GM12878 (cell line): ENCODE results near the gene DHX16. TPM values are rescaled to one million over a fixed set of nuclear protein-coding genes. Genes with fewer than 3 reads are reported as not detected.

Experiments used
- ATAC-seq: fragments of 200-7000 bp; cut with Tn5 transposase; 3 replicates; pipeline ENCODE4 v1.9.1; 2020; ENCODE audit warnings: mild to moderate bottlenecking, moderate library complexity
- BruUV-seq: library from RNA; stranded (reverse); fragments of 400-500 nt; replicated peaks from 2 replicates; lab custom pipeline; 2021; lab: Mats Ljungman, UMichigan
- CTCF ChIA-PET: fragments of 300-600 bp; sonication (Branson Sonifier 250); formaldehyde crosslinking; extraction: SDS; loops from one replicate; lab custom pipeline; 2021; ENCODE audit warnings: inconsistent platforms; lab: Yijun Ruan, JAX
- POLR2A ChIA-PET: fragments of 350-600 bp; formaldehyde crosslinking; extraction: SDS; loops from one replicate; lab custom pipeline; 2021; ENCODE audit warnings: inconsistent platforms; lab: Charles Lee
- RAD21 ChIA-PET: fragments of 300-600 bp; sonication (Branson Sonifier 250); formaldehyde crosslinking; loops from one replicate; lab custom pipeline; 2023; ENCODE audit warnings: antibody characterized with exemption; ENCODE audit not compliant: unreplicated experiment; lab: Charles Lee
- SMC1A ChIA-PET: fragments of 300-600 bp; sonication (Branson Sonifier 250); formaldehyde crosslinking; loops from one replicate; lab custom pipeline; 2023; ENCODE audit not compliant: unreplicated experiment, uncharacterized antibody; lab: Charles Lee
- DNase-seq: peaks from one replicate; pipeline ENCODE4 v3.0.0-alpha.2; 2011; ENCODE audit warnings: low read depth, low spot score
- FAIRE-seq: peaks from 3 replicates; lab custom pipeline; 2011; peaks lifted over from hg19 to GRCh38; lab: Jason Lieb, UNC
- H2AFZ ChIP-seq: 2 replicates; pipeline ENCODE4 v1.6.0; 2011; ENCODE audit warnings: low read depth, low read length, control low read depth; ENCODE audit not compliant: control insufficient read depth
- H3K27ac ChIP-seq: 2 replicates; pipeline ENCODE4 v1.5.1; 2011; ENCODE audit warnings: control low read depth; ENCODE audit not compliant: control insufficient read depth, insufficient read depth
- H3K27me3 ChIP-seq, 2 experiments: replicated peaks in 1 of 2; 2 replicates each; pipeline versions ENCODE4 v1.6.0 to v1.6.1; 2011; ENCODE audit warnings: low read length in 1 of 2; ENCODE audit not compliant: control insufficient read depth in 2 of 2, insufficient read depth in 2 of 2
- H3K36me3 ChIP-seq, 2 experiments: 2 replicates each; pipeline ENCODE4 v1.5.1; 2011; ENCODE audit warnings: low read length in 1 of 2; ENCODE audit not compliant: control insufficient read depth in 2 of 2, insufficient read depth in 2 of 2
- H3K4me1 ChIP-seq: 2 replicates; pipeline ENCODE4 v1.6.1; 2011; ENCODE audit warnings: mild to moderate bottlenecking, low read length, moderate library complexity, mixed read lengths; ENCODE audit not compliant: control insufficient read depth, insufficient read depth
- H3K4me2 ChIP-seq: 2 replicates; pipeline ENCODE4 v1.6.0; 2011; ENCODE audit warnings: control low read depth; ENCODE audit not compliant: control insufficient read depth, insufficient read depth
- H3K4me3 ChIP-seq: fragments of 200-600 bp; sonication (generic); 2 replicates; pipeline ENCODE4 v1.5.1; 2016
- H3K79me2 ChIP-seq: 2 replicates; pipeline ENCODE4 v1.6.0; 2011; ENCODE audit warnings: low read length; ENCODE audit not compliant: control insufficient read depth, insufficient read depth
- H3K9ac ChIP-seq: 2 replicates; pipeline ENCODE4 v1.8.0; 2011; ENCODE audit warnings: low read length, control low read depth, mixed read lengths; ENCODE audit not compliant: control insufficient read depth, insufficient read depth
- H3K9me3 ChIP-seq: replicated peaks from 3 replicates; pipeline ENCODE4 v1.5.1; 2011; ENCODE audit warnings: mild to moderate bottlenecking, low read length; ENCODE audit not compliant: control insufficient read depth, insufficient read depth
- H4K20me1 ChIP-seq: 2 replicates; pipeline ENCODE4 v1.6.0; 2011; ENCODE audit not compliant: control insufficient read depth, insufficient read depth
- CHD1 ChIP-seq: IDR thresholded peaks from 2 replicates; pipeline ENCODE4 v1.6.1; 2012; ENCODE audit warnings: low read depth, low read length, improper control_type of control experiment
- EED ChIP-seq: sonication (generic); IDR thresholded peaks from 2 replicates; pipeline ENCODE4 v1.6.1; 2016; ENCODE audit warnings: antibody characterized with exemption, low read depth
- EGR1 ChIP-seq, 2 experiments: IDR thresholded peaks; 1 replicate in 1 of 2; 2 replicates in 1 of 2; pipeline ENCODE4 v1.6.1; 2011 to 2012; ENCODE audit warnings: low read depth in 2 of 2, low read length in 2 of 2, borderline replicate concordance in 1 of 2, mild to moderate bottlenecking in 1 of 2, moderate library complexity in 1 of 2
- FOS ChIP-seq: IDR thresholded peaks from 3 replicates; pipeline ENCODE4 v1.6.1; 2011; ENCODE audit warnings: borderline replicate concordance; ENCODE audit not compliant: insufficient read length; ENCODE audit errors: extremely low read depth
- PAX5 ChIP-seq: IDR thresholded peaks from 2 replicates; pipeline ENCODE4 v1.6.1; 2011; ENCODE audit warnings: low read depth, low read length, borderline replicate concordance
- RCOR1 ChIP-seq: conservative IDR thresholded peaks from 2 replicates; pipeline ENCODE4 v1.6.1; 2012; ENCODE audit warnings: low read depth, low read length, improper control_type of control experiment
- SMAD5 ChIP-seq: IDR thresholded peaks from 2 replicates; pipeline ENCODE4 v1.6.1; 2016; ENCODE audit warnings: antibody characterized with exemption, low read depth
- SUPT20H ChIP-seq: IDR thresholded peaks from 2 replicates; pipeline ENCODE4 v1.6.1; 2011; ENCODE audit warnings: low read depth, mild to moderate bottlenecking, low read length, moderate library complexity, borderline replicate concordance; ENCODE audit not compliant: control insufficient read depth
- ZNF217 ChIP-seq: fragments of 450-650 bp; IDR thresholded peaks from 2 replicates; pipeline ENCODE4 v1.6.1; 2017; ENCODE audit warnings: antibody characterized with exemption, mild to moderate bottlenecking
- WGBS: methylation state at CpG from one replicate; pipeline ENCODE4 v1.1.6; 2016; ENCODE audit warnings: low lambda C conversion rate; ENCODE audit not compliant: insufficient replicate concordance, insufficient coverage; ENCODE audit errors: missing lambda C conversion rate; 5-methylcytosine and 5-hydroxymethylcytosine counted together
- in situ Hi-C: fragments of 300-500 bp; cut with MboI; formaldehyde crosslinking; loops from 9 replicates; pipeline ENCODE4 v1.14.3; 2018; ENCODE audit warnings: mixed read lengths
- intact Hi-C: fragments of 100-400 bp; cut with micrococcal nuclease; formaldehyde crosslinking; loops from one replicate; pipeline ENCODE4 v1.14.2; 2022; ENCODE audit not compliant: unreplicated experiment
- polyA plus RNA-seq, 11 experiments: library from polyadenylated mRNA; depleted of rRNA in 4 of 11; unstranded in 6 of 11; stranded (reverse) in 5 of 11; fragments of >200 nt; fragmentation: Nextera tagmentation in 4 of 11; fragmentation: Illumina TruSeq in 1 of 11; extraction: Ambion mirVana in 4 of 11; extraction: Trizol in 1 of 11; gene quantifications; 1 replicate in 1 of 11; 2 replicates in 10 of 11; pipeline versions ENCODE4 v1.2.1 to v1.2.3, GENCODE V29; 2011 to 2016; ENCODE audit warnings: inconsistent platforms in 2 of 11, missing spikeins in 2 of 11, low read depth in 1 of 11
- total RNA-seq, 4 experiments: library from RNA; depleted of rRNA in 3 of 4; stranded (reverse); fragments of >200 nt in 3 of 4; fragmentation: Illumina TruSeq in 1 of 4; extraction: Trizol in 1 of 4; gene quantifications; 2 replicates each; pipeline versions ENCODE4 v1.2.1 to v1.2.3, GENCODE V29; 2013 to 2021
- TF ChIP-seq, protein P1 (sequence below): fragments of 450-650 bp; IDR thresholded peaks from 2 replicates; pipeline ENCODE4 v1.6.1; 2018; ENCODE audit warnings: borderline replicate concordance, mild to moderate bottlenecking; ENCODE audit not compliant: partially characterized antibody
- TF ChIP-seq, protein P2 (sequence below): fragments of 450-650 bp; formaldehyde crosslinking; IDR thresholded peaks from 2 replicates; pipeline ENCODE4 v1.4.0; 2022; ENCODE audit warnings: mild to moderate bottlenecking, moderate library complexity
- TF ChIP-seq, protein P3 (sequence below): IDR thresholded peaks from 2 replicates; pipeline ENCODE4 v1.6.1; 2012; ENCODE audit warnings: improper control_type of control experiment, low read depth, low read length; ENCODE audit not compliant: insufficient replicate concordance

Gene DHX16
- total and polyA plus RNA-seq, 10 of the 15 experiments (the other 5 are each of a cell fraction or from before 2014, with no cell fraction given), result 10.1 to 41.4 (median 38.3) TPM

DNA sequence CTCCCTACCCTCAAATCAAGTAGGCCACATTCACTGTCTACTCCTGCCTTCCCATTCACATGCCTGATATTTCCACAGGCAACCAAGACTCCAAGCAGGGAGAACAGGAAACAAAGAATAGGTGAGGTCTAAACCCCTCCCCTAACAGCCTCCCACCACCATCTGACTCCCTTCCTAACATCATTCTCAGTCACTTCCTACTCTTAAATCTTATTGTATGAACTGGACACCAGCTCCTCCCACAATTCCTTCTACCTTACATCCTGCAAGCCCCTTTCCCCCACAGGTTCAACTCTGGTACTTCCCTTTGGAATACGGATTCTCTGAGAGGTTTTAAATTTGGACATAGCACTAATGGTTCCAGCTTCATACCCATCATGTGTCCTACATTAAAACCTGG is 26.8 kb downstream of the DHX16 start:
- Histone ChIP-seq H4K20me1 (no peaks in the 10 kb centered on the region), H3K9ac (no peak overlapping the region), H3K4me1 (peaks cover 2% of the 10 kb centered on the region; the same call in 1 of the 2 replicates), H3K27ac (no peak overlapping the region), H3K4me2 (no peak overlapping the region; the same call in 1 of the 2 replicates), H3K36me3 (no peaks in the 10 kb centered on the region; a peak in 2 of 4 replicates), H2AFZ (no peak overlapping the region), H3K4me3 (no peak overlapping the region)
- ChIA-PET CTCF (interaction anchor here (0.6 to 1.2 kb wide), 4 partner anchors 20 to 159 kb away, joined by 3 to 6 read pairs (median 4); partner anchors contain the start of gene DHX16), POLR2A (interaction anchor here (0.7 to 1.2 kb wide), 3 partner anchors 28 to 438 kb away, joined by 6 to 7 read pairs (median 7); partner anchors contain the start of genes MRPS18B and PPP1R10)
- 100% methylated on average over 1 of the region's 1 CpG for WGBS
- BruUV-seq, result no TSS peak
- DNase-seq, result no peak
- in situ Hi-C loops, result no loop called here
- ATAC-seq, result no peak
- TF ChIP-seq, protein P1, sequence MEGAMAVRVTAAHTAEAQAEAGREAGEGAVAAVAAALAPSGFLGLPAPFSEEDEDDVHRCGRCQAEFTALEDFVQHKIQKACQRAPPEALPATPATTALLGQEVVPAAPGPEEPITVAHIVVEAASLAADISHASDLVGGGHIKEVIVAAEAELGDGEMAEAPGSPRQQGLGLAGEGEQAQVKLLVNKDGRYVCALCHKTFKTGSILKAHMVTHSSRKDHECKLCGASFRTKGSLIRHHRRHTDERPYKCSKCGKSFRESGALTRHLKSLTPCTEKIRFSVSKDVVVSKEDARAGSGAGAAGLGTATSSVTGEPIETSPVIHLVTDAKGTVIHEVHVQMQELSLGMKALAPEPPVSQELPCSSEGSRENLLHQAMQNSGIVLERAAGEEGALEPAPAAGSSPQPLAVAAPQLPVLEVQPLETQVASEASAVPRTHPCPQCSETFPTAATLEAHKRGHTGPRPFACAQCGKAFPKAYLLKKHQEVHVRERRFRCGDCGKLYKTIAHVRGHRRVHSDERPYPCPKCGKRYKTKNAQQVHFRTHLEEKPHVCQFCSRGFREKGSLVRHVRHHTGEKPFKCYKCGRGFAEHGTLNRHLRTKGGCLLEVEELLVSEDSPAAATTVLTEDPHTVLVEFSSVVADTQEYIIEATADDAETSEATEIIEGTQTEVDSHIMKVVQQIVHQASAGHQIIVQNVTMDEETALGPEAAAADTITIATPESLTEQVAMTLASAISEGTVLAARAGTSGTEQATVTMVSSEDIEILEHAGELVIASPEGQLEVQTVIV, result no peak
- no peak for TF ChIP-seq EED
- no peak for TF ChIP-seq RCOR1
- no peak for TF ChIP-seq FOS
- no peak for TF ChIP-seq ZNF217
- no peak for TF ChIP-seq SUPT20H
- TF ChIP-seq, protein P2, sequence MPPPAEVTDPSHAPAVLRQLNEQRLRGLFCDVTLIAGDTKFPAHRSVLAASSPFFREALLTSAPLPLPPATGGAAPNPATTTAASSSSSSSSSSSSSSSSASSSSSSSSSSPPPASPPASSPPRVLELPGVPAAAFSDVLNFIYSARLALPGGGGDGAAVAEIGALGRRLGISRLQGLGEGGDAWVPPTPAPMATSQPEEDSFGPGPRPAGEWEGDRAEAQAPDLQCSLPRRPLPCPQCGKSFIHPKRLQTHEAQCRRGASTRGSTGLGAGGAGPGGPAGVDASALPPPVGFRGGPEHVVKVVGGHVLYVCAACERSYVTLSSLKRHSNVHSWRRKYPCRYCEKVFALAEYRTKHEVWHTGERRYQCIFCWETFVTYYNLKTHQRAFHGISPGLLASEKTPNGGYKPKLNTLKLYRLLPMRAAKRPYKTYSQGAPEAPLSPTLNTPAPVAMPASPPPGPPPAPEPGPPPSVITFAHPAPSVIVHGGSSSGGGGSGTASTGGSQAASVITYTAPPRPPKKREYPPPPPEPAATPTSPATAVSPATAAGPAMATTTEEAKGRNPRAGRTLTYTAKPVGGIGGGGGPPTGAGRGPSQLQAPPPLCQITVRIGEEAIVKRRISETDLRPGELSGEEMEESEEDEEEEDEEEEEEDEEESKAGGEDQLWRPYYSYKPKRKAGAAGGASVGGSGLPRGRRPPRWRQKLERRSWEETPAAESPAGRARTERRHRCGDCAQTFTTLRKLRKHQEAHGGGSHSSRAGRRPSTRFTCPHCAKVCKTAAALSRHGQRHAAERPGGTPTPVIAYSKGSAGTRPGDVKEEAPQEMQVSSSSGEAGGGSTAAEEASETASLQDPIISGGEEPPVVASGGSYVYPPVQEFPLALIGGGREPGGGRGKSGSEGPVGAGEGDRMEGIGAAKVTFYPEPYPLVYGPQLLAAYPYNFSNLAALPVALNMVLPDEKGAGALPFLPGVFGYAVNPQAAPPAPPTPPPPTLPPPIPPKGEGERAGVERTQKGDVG, result no peak
- TF ChIP-seq, protein P3, sequence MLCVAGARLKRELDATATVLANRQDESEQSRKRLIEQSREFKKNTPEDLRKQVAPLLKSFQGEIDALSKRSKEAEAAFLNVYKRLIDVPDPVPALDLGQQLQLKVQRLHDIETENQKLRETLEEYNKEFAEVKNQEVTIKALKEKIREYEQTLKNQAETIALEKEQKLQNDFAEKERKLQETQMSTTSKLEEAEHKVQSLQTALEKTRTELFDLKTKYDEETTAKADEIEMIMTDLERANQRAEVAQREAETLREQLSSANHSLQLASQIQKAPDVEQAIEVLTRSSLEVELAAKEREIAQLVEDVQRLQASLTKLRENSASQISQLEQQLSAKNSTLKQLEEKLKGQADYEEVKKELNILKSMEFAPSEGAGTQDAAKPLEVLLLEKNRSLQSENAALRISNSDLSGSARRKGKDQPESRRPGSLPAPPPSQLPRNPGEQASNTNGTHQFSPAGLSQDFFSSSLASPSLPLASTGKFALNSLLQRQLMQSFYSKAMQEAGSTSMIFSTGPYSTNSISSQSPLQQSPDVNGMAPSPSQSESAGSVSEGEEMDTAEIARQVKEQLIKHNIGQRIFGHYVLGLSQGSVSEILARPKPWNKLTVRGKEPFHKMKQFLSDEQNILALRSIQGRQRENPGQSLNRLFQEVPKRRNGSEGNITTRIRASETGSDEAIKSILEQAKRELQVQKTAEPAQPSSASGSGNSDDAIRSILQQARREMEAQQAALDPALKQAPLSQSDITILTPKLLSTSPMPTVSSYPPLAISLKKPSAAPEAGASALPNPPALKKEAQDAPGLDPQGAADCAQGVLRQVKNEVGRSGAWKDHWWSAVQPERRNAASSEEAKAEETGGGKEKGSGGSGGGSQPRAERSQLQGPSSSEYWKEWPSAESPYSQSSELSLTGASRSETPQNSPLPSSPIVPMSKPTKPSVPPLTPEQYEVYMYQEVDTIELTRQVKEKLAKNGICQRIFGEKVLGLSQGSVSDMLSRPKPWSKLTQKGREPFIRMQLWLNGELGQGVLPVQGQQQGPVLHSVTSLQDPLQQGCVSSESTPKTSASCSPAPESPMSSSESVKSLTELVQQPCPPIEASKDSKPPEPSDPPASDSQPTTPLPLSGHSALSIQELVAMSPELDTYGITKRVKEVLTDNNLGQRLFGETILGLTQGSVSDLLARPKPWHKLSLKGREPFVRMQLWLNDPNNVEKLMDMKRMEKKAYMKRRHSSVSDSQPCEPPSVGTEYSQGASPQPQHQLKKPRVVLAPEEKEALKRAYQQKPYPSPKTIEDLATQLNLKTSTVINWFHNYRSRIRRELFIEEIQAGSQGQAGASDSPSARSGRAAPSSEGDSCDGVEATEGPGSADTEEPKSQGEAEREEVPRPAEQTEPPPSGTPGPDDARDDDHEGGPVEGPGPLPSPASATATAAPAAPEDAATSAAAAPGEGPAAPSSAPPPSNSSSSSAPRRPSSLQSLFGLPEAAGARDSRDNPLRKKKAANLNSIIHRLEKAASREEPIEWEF, result no peak
- no peak for TF ChIP-seq CHD1
- TF ChIP-seq SMAD5, result no peak
- TF ChIP-seq PAX5, result no peak
- no peak for TF ChIP-seq EGR1 (IDR thresholded peaks at IDR 0.05; ENCODE audit: borderline replicate concordance in 1 of 2, low read depth in 2 of 2, low read length in 2 of 2)
- TF ChIP-seq, all 136 proteins: peak for 0
- SMC1A ChIA-PET, result interaction anchor here (0.7 to 1.6 kb wide), 3 partner anchors 28 to 31 kb away, joined by 3 to 5 read pairs (median 4); no protein-coding TSS in a partner anchor
- intact Hi-C loops, result loop anchor here (2.0 kb wide), 1 partner anchor 27 kb away; the partner anchor contains the start of gene DHX16
- H3K79me2 ChIP-seq, result peaks cover 16% of the 10 kb centered on the region
- no peaks in the 10 kb centered on the region for H3K27me3 ChIP-seq
- FAIRE-seq, result no peak
- H3K9me3 ChIP-seq, result no peaks in the 10 kb centered on the region
- RAD21 ChIA-PET, result interaction anchor here (0.5 to 0.8 kb wide), 3 partner anchors 31 to 38 kb away, joined by 3 read pairs; no protein-coding TSS in a partner anchor
